K562 (cell line): Measurements from ENCODE around the gene CCL15. TPM values are rescaled to one million over a fixed set of nuclear protein-coding genes. Genes with fewer than 3 reads are reported as not detected.

ENCODE experiments used
- ATAC-seq: fragments of 200-7000 bp; cut with Tn5 transposase; 3 replicates; pipeline ENCODE4 v1.9.1; 2020; ENCODE audit warnings: moderate library complexity
- BruUV-seq: library from RNA; stranded (reverse); fragments of 400-500 nt; replicated peaks from 2 replicates; lab custom pipeline; 2021; lab: Mats Ljungman, UMichigan
- CTCF ChIA-PET: fragments of 300-600 bp; formaldehyde crosslinking; extraction: SDS; loops from one replicate; lab custom pipeline; 2021; ENCODE audit warnings: low intra/inter-chr PET ratio; lab: Yijun Ruan, JAX
- POLR2A ChIA-PET: fragments of 300-600, 350-650 bp; sonication (Branson Sonifier 250); formaldehyde crosslinking; extraction: SDS; loops from one replicate; lab custom pipeline; 2021; ENCODE audit warnings: antibody characterized with exemption, inconsistent platforms; lab: Yijun Ruan, JAX
- DNase-seq, 4 experiments: peaks; one replicate each; pipeline versions ENCODE4 v3.0.0 to v3.0.0-alpha.2; 2011 to 2018; ENCODE audit warnings: low spot score in 3 of 4, mixed read lengths in 3 of 4; ENCODE audit errors: extremely low read depth in 1 of 4
- FAIRE-seq: peaks from 2 replicates; lab custom pipeline; 2011; peaks lifted over from hg19 to GRCh38; lab: Jason Lieb, UNC
- H2AFZ ChIP-seq: 2 replicates; pipeline ENCODE4 v1.6.0; 2011; ENCODE audit warnings: low read depth, low read length, control low read depth, inconsistent platforms
- H3K27ac ChIP-seq: fragments of 200-600 bp; 3 replicates; pipeline ENCODE4 v1.8.0; 2011; ENCODE audit warnings: low read depth, mild to moderate bottlenecking, control low read depth, inconsistent platforms, low read length, moderate library complexity, mixed read lengths; ENCODE audit errors: extremely low read depth
- H3K27me3 ChIP-seq, 2 experiments: fragments of 300-600 bp in 1 of 2; 2 replicates in 1 of 2; 3 replicates in 1 of 2; pipeline versions ENCODE4 v1.6.0 to v1.8.0; 2011; ENCODE audit warnings: inconsistent platforms in 2 of 2, low read length in 2 of 2, mild to moderate bottlenecking in 1 of 2, mixed read lengths in 1 of 2, moderate library complexity in 1 of 2; ENCODE audit not compliant: control insufficient read depth in 2 of 2, insufficient read depth in 2 of 2
- H3K36me3 ChIP-seq: fragments of 300-600 bp; 3 replicates; pipeline ENCODE4 v1.8.0; 2011; ENCODE audit warnings: mild to moderate bottlenecking, low read length, inconsistent platforms; ENCODE audit not compliant: control insufficient read depth, insufficient read depth
- H3K4me1 ChIP-seq, 2 experiments: fragments of 200-600 bp in 1 of 2; replicated peaks in 1 of 2; 2 replicates in 1 of 2; 3 replicates in 1 of 2; pipeline versions ENCODE4 v1.5.1 to v1.8.0; 2011; ENCODE audit warnings: inconsistent platforms in 2 of 2, low read length in 2 of 2, mild to moderate bottlenecking in 1 of 2, mixed read lengths in 1 of 2, moderate library complexity in 1 of 2; ENCODE audit not compliant: control insufficient read depth in 2 of 2, insufficient read depth in 2 of 2
- H3K4me2 ChIP-seq: 2 replicates; pipeline ENCODE4 v1.6.1; 2011; ENCODE audit warnings: low read length, control low read depth, inconsistent platforms, mixed read lengths; ENCODE audit not compliant: insufficient read depth
- H3K4me3 ChIP-seq: fragments of 200-600 bp; sonication (generic), shearing (Covaris generic); 2 replicates; pipeline ENCODE4 v1.5.1; 2016; ENCODE audit warnings: control low read depth, inconsistent platforms
- H3K79me2 ChIP-seq: fragments of 200-600 bp; 3 replicates; pipeline ENCODE4 v1.8.0; 2011; ENCODE audit warnings: low read length, inconsistent platforms; ENCODE audit not compliant: control insufficient read depth, insufficient read depth
- H3K9ac ChIP-seq, 2 experiments: 2 replicates each; pipeline versions ENCODE4 v1.6.0 to v1.6.1; 2011; ENCODE audit warnings: low read depth in 2 of 2, low read length in 2 of 2, control low read depth in 1 of 2, inconsistent platforms in 1 of 2, mild to moderate bottlenecking in 1 of 2, mixed read lengths in 1 of 2; ENCODE audit not compliant: insufficient read depth in 1 of 2
- H3K9me1 ChIP-seq: one replicate; pipeline ENCODE4 v1.6.0; 2011; ENCODE audit warnings: inconsistent platforms, mild to moderate bottlenecking, low read length, moderate library complexity; ENCODE audit not compliant: control insufficient read depth, insufficient read depth
- H3K9me3 ChIP-seq: replicated peaks from 2 replicates; pipeline ENCODE4 v1.5.1; 2011; ENCODE audit warnings: low read depth, low read length, inconsistent platforms; ENCODE audit not compliant: control insufficient read depth, insufficient read depth
- H4K20me1 ChIP-seq: replicated peaks from 2 replicates; pipeline ENCODE4 v1.6.1; 2011; ENCODE audit warnings: low read length, inconsistent platforms, mixed read lengths; ENCODE audit not compliant: control insufficient read depth, insufficient read depth
- CBX5 ChIP-seq: IDR thresholded peaks from 2 replicates; pipeline ENCODE4 v1.6.1; 2014; ENCODE audit warnings: low read depth, borderline replicate concordance
- E2F1 ChIP-seq: sonication (generic); formaldehyde crosslinking; IDR thresholded peaks from 2 replicates; pipeline ENCODE4 v1.8.1; 2023; ENCODE audit warnings: mild to moderate bottlenecking, missing genetic modification reagents, moderate library complexity
- GTF2F1 ChIP-seq: IDR thresholded peaks from 2 replicates; pipeline ENCODE4 v1.6.1; 2011; ENCODE audit warnings: low read depth, low read length, improper control_type of control experiment
- PCBP1 ChIP-seq: fragments of 200-400 bp; formaldehyde crosslinking; IDR thresholded peaks from 2 replicates; pipeline ENCODE4 v1.6.1; 2018; ENCODE audit warnings: mild to moderate bottlenecking, low read depth, low read length; ENCODE audit not compliant: poor library complexity, severe bottlenecking
- RBM14 ChIP-seq: fragments of 200-400 bp; formaldehyde crosslinking; IDR thresholded peaks from 2 replicates; pipeline ENCODE4 v1.6.1; 2018; ENCODE audit warnings: low read depth, mild to moderate bottlenecking, low read length, moderate library complexity, borderline replicate concordance; ENCODE audit not compliant: insufficient read depth
- RUNX1 ChIP-seq: sonication (generic); IDR thresholded peaks from 2 replicates; pipeline ENCODE4 v1.6.1; 2016; ENCODE audit warnings: antibody characterized with exemption, low read depth
- ZNF695 ChIP-seq: fragments of 450-650 bp; formaldehyde crosslinking; IDR thresholded peaks from 2 replicates; pipeline ENCODE4 v1.4.0; 2020; ENCODE audit warnings: mild to moderate bottlenecking, moderate library complexity
- ZNF696 ChIP-seq: fragments of 250-450 bp; sonication (Bioruptor Pico); conservative IDR thresholded peaks from 2 replicates; pipeline ENCODE4 v1.4.0; 2020; ENCODE audit warnings: mild to moderate bottlenecking, moderate library complexity
- WGBS: fragments of 100-300 bp; shearing (Covaris generic); methylation state at CpG from one replicate; pipeline ENCODE4 v1.1.6; 2016; ENCODE audit warnings: low coverage, mixed read lengths; ENCODE audit not compliant: insufficient coverage; ENCODE audit errors: missing lambda C conversion rate; 5-methylcytosine and 5-hydroxymethylcytosine counted together
- in situ Hi-C: fragments of 300-500 bp; cut with MboI; formaldehyde crosslinking; loops from 4 replicates; pipeline ENCODE4 v1.15.0; 2018; ENCODE audit warnings: inconsistent platforms, mixed read lengths
- intact Hi-C: fragments of 100-400 bp; cut with micrococcal nuclease; formaldehyde crosslinking; loops from 2 replicates; pipeline ENCODE4 v1.14.2; 2022
- polyA plus RNA-seq, 8 experiments: library from polyadenylated mRNA; depleted of rRNA in 4 of 8; stranded (reverse) in 5 of 8; unstranded in 3 of 8; fragments of >200 nt; fragmentation: Nextera tagmentation in 2 of 8; fragmentation: Illumina TruSeq in 1 of 8; extraction: Ambion mirVana in 2 of 8; extraction: Trizol in 1 of 8; gene quantifications; 2 replicates each; pipeline versions ENCODE4 v1.2.1 to v1.2.3, GENCODE V29; 2011 to 2014; ENCODE audit warnings: inconsistent platforms in 1 of 8, missing spikeins in 1 of 8
- total RNA-seq, 7 experiments: library from RNA; depleted of rRNA in 6 of 7; stranded (reverse); fragments of >200 nt in 6 of 7; fragmentation: Illumina TruSeq in 2 of 7; extraction: Trizol in 2 of 7; gene quantifications; 2 replicates each; pipeline versions ENCODE4 v1.2.1 to v1.2.3, GENCODE V29; 2011 to 2021; ENCODE audit warnings: low replicate concordance in 1 of 7
- TF ChIP-seq, protein P1 (sequence below): fragments of 250-450 bp; sonication (Bioruptor Pico); IDR thresholded peaks from 2 replicates; pipeline ENCODE4 v1.5.0; 2022; ENCODE audit warnings: mild to moderate bottlenecking
- TF ChIP-seq, protein P2 (sequence below): sonication (generic); formaldehyde crosslinking; IDR thresholded peaks from 2 replicates; pipeline ENCODE4 v1.8.0; 2022; ENCODE audit warnings: missing genetic modification reagents, mild to moderate bottlenecking, borderline replicate concordance

CCL15 gene
- total and polyA plus RNA-seq, 9 of the 15 experiments (the other 6 are each of a cell fraction or from before 2014, with no cell fraction given) = not detected

GRCh38 chr17:35988164-35988563 is 13.2 kb downstream of the CCL15 start (continued):
- TF ChIP-seq, protein P1, sequence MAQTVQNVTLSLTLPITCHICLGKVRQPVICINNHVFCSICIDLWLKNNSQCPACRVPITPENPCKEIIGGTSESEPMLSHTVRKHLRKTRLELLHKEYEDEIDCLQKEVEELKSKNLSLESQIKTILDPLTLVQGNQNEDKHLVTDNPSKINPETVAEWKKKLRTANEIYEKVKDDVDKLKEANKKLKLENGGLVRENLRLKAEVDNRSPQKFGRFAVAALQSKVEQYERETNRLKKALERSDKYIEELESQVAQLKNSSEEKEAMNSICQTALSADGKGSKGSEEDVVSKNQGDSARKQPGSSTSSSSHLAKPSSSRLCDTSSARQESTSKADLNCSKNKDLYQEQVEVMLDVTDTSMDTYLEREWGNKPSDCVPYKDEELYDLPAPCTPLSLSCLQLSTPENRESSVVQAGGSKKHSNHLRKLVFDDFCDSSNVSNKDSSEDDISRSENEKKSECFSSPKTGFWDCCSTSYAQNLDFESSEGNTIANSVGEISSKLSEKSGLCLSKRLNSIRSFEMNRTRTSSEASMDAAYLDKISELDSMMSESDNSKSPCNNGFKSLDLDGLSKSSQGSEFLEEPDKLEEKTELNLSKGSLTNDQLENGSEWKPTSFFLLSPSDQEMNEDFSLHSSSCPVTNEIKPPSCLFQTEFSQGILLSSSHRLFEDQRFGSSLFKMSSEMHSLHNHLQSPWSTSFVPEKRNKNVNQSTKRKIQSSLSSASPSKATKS (CRISPR knock-in tag) = no peak
- no peak for TF ChIP-seq RBM14

DNA sequence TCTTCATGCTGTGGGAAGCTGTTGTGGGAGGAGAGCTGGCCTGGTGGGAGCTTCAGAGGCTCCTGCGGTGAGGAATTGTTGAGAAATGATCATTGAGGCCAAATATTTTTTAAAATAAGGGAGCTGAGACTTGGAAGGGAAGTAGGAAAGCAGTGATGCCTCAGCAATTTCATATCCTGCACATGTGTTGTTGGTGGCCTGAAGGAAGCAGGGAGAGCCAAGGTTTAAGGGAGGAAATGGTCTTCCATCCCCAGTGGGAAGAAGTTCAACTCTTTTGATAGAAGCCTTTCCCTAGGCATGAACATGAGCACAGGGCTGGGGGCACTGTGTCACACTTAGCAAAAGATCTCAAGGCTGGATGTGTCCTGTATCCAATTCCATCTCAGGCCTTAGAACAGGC is 14.7 kb downstream of the CCL15 start, which contains the start of gene CCL14:
Gene CCL14 (minus strand): TSS at position 87 of the 400 bp plus-strand sequence. CDS start 80 bp downstream, at position 7.
- Histone ChIP-seq H3K27me3 (peaks cover 0 to 21% of the 10 kb centered on the region in 2 experiments; a peak in 3 of 5 replicates), H3K36me3 (no peaks in the 10 kb centered on the region), H3K27ac (no peak within 1 kb of the TSS), H3K79me2 (no peaks in the 10 kb centered on the region), H3K4me3 (no peak within 1 kb of the TSS), H3K4me2 (no peak within 1 kb of the TSS), H3K4me1 (no peaks in the 10 kb centered on the region), H3K9me3 (no peaks in the 10 kb centered on the region), H3K9ac (no peak within 1 kb of the TSS), H2AFZ (no peak within 1 kb of the TSS), H4K20me1 (no peaks in the 10 kb centered on the region; the same call in 1 of the 2 replicates), H3K9me1 (no peaks in the 10 kb centered on the region)
- FAIRE-seq (no peak), ATAC-seq (no peak), DNase-seq (no peak)
- in situ Hi-C loops (no loop called here), intact Hi-C loops (no loop called here)
- POLR2A ChIA-PET = no interaction called here
- WGBS = 0% methylated on average over 1 of the region's 1 CpG
- TF ChIP-seq RUNX1 (no peak), E2F1 (no peak), ZNF696 (CRISPR knock-in tag) (no peak), GTF2F1 (no peak), ZNF695 (CRISPR knock-in tag) (no peak), PCBP1 (no peak), CBX5 (no peak)
- TF ChIP-seq, protein P2, sequence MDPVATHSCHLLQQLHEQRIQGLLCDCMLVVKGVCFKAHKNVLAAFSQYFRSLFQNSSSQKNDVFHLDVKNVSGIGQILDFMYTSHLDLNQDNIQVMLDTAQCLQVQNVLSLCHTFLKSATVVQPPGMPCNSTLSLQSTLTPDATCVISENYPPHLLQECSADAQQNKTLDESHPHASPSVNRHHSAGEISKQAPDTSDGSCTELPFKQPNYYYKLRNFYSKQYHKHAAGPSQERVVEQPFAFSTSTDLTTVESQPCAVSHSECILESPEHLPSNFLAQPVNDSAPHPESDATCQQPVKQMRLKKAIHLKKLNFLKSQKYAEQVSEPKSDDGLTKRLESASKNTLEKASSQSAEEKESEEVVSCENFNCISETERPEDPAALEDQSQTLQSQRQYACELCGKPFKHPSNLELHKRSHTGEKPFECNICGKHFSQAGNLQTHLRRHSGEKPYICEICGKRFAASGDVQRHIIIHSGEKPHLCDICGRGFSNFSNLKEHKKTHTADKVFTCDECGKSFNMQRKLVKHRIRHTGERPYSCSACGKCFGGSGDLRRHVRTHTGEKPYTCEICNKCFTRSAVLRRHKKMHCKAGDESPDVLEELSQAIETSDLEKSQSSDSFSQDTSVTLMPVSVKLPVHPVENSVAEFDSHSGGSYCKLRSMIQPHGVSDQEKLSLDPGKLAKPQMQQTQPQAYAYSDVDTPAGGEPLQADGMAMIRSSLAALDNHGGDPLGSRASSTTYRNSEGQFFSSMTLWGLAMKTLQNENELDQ (CRISPR knock-in tag) = no peak
- CTCF ChIA-PET = no interaction called here
- BruUV-seq = no TSS peak
